Fibroblast of pulmonary artery (primary cell): ENCODE measurements around the gene KRT2.

Experiments used
- DNase-seq: peaks from one replicate; pipeline ENCODE4 v3.0.0-alpha.2; 2010; ENCODE audit warnings: low read depth
- H3K4me3 ChIP-seq: replicated peaks from 2 replicates; pipeline ENCODE4 v1.5.1; 2011; ENCODE audit warnings: low read depth, mild to moderate bottlenecking, control low read depth, low read length, moderate library complexity
- CTCF ChIP-seq: IDR thresholded peaks from 2 replicates; pipeline ENCODE4 v1.5.1; 2011; ENCODE audit warnings: mild to moderate bottlenecking, control low read depth, low read length, inconsistent platforms; ENCODE audit errors: missing control alignments

The KRT2 gene

DNA sequence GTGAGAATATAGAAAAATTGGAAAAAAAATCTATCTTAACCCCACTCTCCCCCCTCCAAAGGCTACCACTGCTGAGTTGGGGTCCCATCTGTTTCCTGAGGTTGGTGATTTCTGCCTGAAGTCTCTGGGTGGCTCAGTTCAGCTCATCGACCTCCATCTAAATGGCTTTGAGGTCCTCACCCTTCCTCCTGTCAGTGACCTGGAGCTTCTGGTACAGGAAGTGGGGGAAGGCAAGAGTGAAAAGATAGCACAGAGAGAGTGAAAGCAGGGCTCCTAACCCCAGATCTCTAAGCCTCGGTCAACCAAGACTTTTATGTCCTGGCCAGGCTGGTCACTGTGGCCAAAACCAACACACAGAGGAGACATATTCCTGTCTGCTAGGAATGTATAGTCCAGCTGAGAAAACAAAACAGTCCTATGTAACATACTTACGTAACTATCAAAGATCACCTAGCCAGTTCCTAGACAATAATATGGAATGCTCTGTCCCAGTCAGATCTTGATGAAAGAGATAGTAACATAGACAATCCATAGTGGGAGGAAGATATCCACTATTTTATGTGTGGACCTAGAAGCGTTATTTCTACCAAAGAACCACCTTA is 21.3 kb downstream of the KRT2 start:
- no peak for DNase-seq
- no peak for TF ChIP-seq CTCF
- H3K4me3 ChIP-seq: no peak overlapping the region

DNA sequence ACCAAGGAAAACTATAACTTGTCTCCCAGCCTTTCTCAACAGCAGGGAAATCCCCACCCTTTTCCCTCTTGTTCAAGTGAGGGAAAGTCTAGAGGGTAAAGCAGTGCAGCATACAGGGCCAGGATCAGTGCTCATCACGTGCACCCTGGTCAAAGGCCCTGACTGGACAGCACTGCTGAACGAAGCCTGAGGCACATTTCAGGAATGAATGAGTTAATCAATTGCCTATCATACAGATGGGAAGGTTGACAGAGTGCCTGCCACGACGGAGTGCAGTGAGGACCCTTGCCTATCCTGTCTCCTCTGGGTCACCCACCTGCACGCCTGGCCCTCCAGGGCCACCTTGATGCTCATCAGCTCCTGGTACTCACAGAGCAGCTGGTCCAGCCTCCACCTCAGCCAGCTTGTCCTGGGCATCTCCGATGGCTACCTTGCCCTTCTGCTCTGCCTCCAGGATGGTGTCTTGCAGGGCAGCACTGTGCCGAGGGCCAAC is 22.0 kb downstream of the KRT2 start:
- no peak for DNase-seq
- H3K4me3 ChIP-seq: no peak overlapping the region
- TF ChIP-seq CTCF: no peak

DNA sequence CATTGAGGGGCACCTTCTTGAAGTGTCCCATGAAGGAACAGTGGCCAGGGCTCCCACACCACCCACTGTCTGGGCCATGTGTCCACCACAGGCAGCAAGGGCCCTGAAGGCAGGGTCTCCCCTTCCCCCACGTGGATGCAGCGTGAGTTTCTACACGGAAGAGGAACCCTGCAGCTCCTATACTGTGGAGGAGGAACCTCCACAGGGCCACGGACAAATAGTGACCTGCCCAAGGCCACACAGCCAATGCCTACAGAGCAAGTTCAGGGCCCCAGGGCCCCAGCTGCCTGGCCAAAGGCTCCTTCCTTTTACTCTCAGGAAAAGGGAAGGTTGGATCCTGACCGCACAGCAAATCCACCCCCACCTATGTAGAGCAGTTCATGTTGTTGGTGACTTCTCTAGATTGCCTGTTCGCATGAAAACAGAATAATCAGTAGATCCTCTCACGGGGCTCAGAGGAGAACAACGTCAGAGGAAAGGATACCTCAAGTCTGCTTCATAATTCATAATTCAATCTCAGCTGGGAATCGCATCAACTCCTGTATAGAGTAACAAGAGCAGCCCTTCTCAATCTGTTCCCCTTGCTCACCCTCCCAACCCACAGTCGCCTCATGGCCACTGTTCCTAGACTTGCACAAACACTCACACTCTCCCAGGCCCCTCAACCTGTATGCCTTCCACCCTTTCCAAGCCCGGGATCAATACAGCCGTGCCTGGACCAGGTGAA is 22.6 kb downstream of the KRT2 start:
- DNase-seq: no peak
- no peak overlapping the region for H3K4me3 ChIP-seq
- TF ChIP-seq CTCF: no peak

DNA sequence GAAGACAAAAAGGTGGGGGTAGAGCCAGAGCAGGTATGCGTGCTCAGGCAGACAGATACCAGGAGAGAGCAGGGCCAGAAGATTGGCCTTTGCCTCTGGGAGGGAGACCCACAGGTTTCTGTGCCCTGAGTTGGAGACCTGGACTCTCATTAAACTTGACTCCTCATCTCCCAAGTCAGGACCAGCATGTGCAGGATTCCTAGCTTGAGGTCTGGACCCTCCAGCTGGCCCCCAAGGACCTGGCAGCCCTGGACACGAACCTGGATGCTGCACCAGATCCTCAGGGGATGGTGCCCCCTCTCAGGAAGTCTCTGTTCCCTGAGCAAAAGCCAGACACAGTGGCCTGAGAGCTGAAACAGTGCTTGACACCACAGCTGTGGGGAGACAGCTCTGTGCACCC is 23.2 kb downstream of the KRT2 start:
- DNase-seq: no peak
- H3K4me3 ChIP-seq: no peak overlapping the region
- TF ChIP-seq CTCF: no peak

GRCh38 chr12:52628111-52628507 is 23.9 kb downstream of the KRT2 start:
- no peak for DNase-seq
- H3K4me3 ChIP-seq: no peak overlapping the region
- TF ChIP-seq CTCF: no peak

GRCh38 chr12:52627395-52628110 is 24.5 kb downstream of the KRT2 start:
- no peak overlapping the region for H3K4me3 ChIP-seq
- no peak for TF ChIP-seq CTCF
- DNase-seq: no peak
